Liver (tissue), 9 donors: ENCODE measurements around the gene DYNC1LI2. TPM values are rescaled to one million over a fixed set of nuclear protein-coding genes. Genes with fewer than 3 reads are reported as not detected.

Experiments used
- DNase-seq: peaks from one replicate; pipeline ENCODE4 v3.0.0-alpha.2; 2017; ENCODE audit warnings: low spot score
- H3K27ac ChIP-seq, 2 donors: one replicate each; pipeline ENCODE4 v1.7.0; 2013; ENCODE audit warnings: inconsistent platforms in 2 of 2, low read length in 2 of 2, control low read depth in 1 of 2, low read depth in 1 of 2, mild to moderate bottlenecking in 1 of 2
- H3K27me3 ChIP-seq, 4 donors: one replicate each; pipeline versions ENCODE4 v1.6.1 to v1.7.0; 2013; ENCODE audit warnings: low read length in 3 of 4, inconsistent platforms in 1 of 4, mild to moderate bottlenecking in 1 of 4, moderate library complexity in 1 of 4; ENCODE audit not compliant: control insufficient read depth in 4 of 4, insufficient read depth in 4 of 4
- H3K36me3 ChIP-seq, 4 donors: one replicate each; pipeline versions ENCODE4 v1.6.1 to v1.7.0; 2013; ENCODE audit warnings: low read length in 3 of 4, mild to moderate bottlenecking in 3 of 4, low read depth in 1 of 4, moderate library complexity in 1 of 4; ENCODE audit not compliant: control insufficient read depth in 4 of 4, insufficient read depth in 3 of 4
- H3K4me1 ChIP-seq, 4 donors: one replicate each; pipeline versions ENCODE4 v1.6.1 to v1.7.0; 2013; ENCODE audit warnings: low read length in 3 of 4, mild to moderate bottlenecking in 3 of 4, moderate library complexity in 1 of 4; ENCODE audit not compliant: control insufficient read depth in 4 of 4, insufficient read depth in 4 of 4
- H3K4me3 ChIP-seq, 3 donors: one replicate each; pipeline versions ENCODE4 v1.6.1 to v1.7.0; 2013; ENCODE audit warnings: low read length in 3 of 3, control low read depth in 1 of 3, low read depth in 1 of 3, mild to moderate bottlenecking in 1 of 3
- H3K9ac ChIP-seq, 2 donors: one replicate each; pipeline ENCODE4 v1.7.0; 2013; ENCODE audit warnings: low read length in 2 of 2, mild to moderate bottlenecking in 2 of 2, moderate library complexity in 2 of 2, control low read depth in 1 of 2, low read depth in 1 of 2
- H3K9me3 ChIP-seq, 4 donors: one replicate each; pipeline versions ENCODE4 v1.6.1 to v1.7.0; 2013; ENCODE audit warnings: low read length in 3 of 4; ENCODE audit not compliant: control insufficient read depth in 4 of 4
- HNF4G ChIP-seq: IDR thresholded peaks from 2 replicates; pipeline ENCODE4 v1.6.1; 2016; ENCODE audit warnings: antibody characterized with exemption
- JUND ChIP-seq, 2 donors: IDR thresholded peaks; 2 replicates each; pipeline ENCODE4 v1.6.1; 2016; ENCODE audit warnings: antibody characterized with exemption in 2 of 2
- NR2F2 ChIP-seq: IDR thresholded peaks from 2 replicates; pipeline ENCODE4 v1.6.1; 2016; ENCODE audit warnings: antibody characterized with exemption
- RAD21 ChIP-seq, 2 donors: IDR thresholded peaks; 2 replicates each; pipeline ENCODE4 v1.6.1; 2016; ENCODE audit warnings: antibody characterized with exemption in 2 of 2, mild to moderate bottlenecking in 2 of 2
- RXRA ChIP-seq, 2 donors: IDR thresholded peaks; 2 replicates each; pipeline ENCODE4 v1.6.1; 2017 to 2018; ENCODE audit warnings: antibody characterized with exemption in 2 of 2, mild to moderate bottlenecking in 1 of 2
- SP1 ChIP-seq: IDR thresholded peaks from 2 replicates; pipeline ENCODE4 v1.6.1; 2018; ENCODE audit warnings: antibody characterized with exemption, mild to moderate bottlenecking
- TAF1 ChIP-seq: conservative IDR thresholded peaks from 2 replicates; pipeline ENCODE4 v1.6.1; 2016; ENCODE audit warnings: antibody characterized with exemption, mild to moderate bottlenecking
- YY1 ChIP-seq: IDR thresholded peaks from 2 replicates; pipeline ENCODE4 v1.6.1; 2016; ENCODE audit warnings: antibody characterized with exemption, mild to moderate bottlenecking
- WGBS: extraction: QIAGEN DNeasy Blood & Tissue Kit; methylation state at CpG from one replicate; pipeline ENCODE4 v1.1.7; 2013; 5-methylcytosine and 5-hydroxymethylcytosine counted together
- polyA plus RNA-seq, 2 donors: library from polyadenylated mRNA; stranded (reverse) in 1 of 2; unstranded in 1 of 2; fragments of 200-250 nt in 1 of 2; fragments of >200 nt in 1 of 2; fragmentation: Nextera tagmentation in 1 of 2; extraction: Ambion mirVana in 1 of 2; gene quantifications; one replicate each; pipeline versions ENCODE4 v1.2.1 to v1.2.3, GENCODE V29; 2013 to 2015
- total RNA-seq, 2 donors: library from RNA; depleted of rRNA; stranded (reverse); fragments of >200 nt; gene quantifications; one replicate each; pipeline ENCODE4 v1.2.3, GENCODE V29; 2014
- TF ChIP-seq, protein P1 (sequence below): IDR thresholded peaks from 2 replicates; pipeline ENCODE4 v1.6.1; 2016; ENCODE audit warnings: antibody characterized with exemption
- TF ChIP-seq, protein P2 (sequence below): fragments of 150-350 bp; IDR thresholded peaks from 2 replicates; pipeline ENCODE4 v1.5.1; 2017; ENCODE audit warnings: improper control_type of control experiment, low read depth, low read length; ENCODE audit not compliant: missing input control
- TF ChIP-seq, protein P3 (sequence below): IDR thresholded peaks from 2 replicates; pipeline ENCODE4 v1.6.1; 2016; ENCODE audit warnings: antibody characterized with exemption
- TF ChIP-seq, protein P4 (sequence below): IDR thresholded peaks from 2 replicates; pipeline ENCODE4 v1.6.1; 2016; ENCODE audit warnings: antibody characterized with exemption
- donor health status: healthy.
- donor health status: healthy.
- donor health status: healthy.
- donor health status: healthy.
- donor health status: healthy.

The DYNC1LI2 gene
- total and polyA plus RNA-seq, 4 donors = 14.2 to 106 (median 35.1) TPM

DNA sequence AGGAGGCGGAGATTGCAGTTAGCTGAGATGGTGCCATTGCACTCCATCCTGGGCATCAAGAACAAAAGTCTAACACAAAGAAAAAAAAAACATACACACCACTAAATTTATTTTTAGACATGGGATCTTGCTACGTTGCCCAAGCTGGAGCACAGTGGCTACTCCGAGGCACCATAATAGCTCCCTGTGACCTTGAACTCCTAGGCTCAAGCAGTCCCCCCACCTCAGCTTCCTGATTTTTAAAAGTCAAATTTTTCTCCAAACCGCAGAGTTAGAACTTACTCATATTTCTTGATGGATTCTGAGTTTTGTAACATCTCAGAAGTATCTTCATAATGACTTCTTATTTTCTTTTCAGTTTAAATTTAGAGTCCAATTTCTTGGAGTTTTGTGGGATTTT, 58.3 kb downstream of the DYNC1LI2 start:
- Histone ChIP-seq H3K36me3 (no peaks in the 10 kb centered on the region), H3K4me1 (peaks cover 5 to 36% (median 21%) of the 10 kb centered on the region in 4 donors), H3K27ac (no peak overlapping the region), H3K9me3 (no peaks in the 10 kb centered on the region), H3K27me3 (no peaks in the 10 kb centered on the region), H3K9ac (no peak overlapping the region), H3K4me3 (no peak overlapping the region)
- TF ChIP-seq, protein P1, sequence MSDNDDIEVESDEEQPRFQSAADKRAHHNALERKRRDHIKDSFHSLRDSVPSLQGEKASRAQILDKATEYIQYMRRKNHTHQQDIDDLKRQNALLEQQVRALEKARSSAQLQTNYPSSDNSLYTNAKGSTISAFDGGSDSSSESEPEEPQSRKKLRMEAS = no peak
- TF ChIP-seq TAF1 (no peak), YY1 (no peak), RAD21 (IDR thresholded peaks at IDR 0.05) (no peak), JUND (IDR thresholded peaks at IDR 0.05) (no peak)
- TF ChIP-seq, protein P2, sequence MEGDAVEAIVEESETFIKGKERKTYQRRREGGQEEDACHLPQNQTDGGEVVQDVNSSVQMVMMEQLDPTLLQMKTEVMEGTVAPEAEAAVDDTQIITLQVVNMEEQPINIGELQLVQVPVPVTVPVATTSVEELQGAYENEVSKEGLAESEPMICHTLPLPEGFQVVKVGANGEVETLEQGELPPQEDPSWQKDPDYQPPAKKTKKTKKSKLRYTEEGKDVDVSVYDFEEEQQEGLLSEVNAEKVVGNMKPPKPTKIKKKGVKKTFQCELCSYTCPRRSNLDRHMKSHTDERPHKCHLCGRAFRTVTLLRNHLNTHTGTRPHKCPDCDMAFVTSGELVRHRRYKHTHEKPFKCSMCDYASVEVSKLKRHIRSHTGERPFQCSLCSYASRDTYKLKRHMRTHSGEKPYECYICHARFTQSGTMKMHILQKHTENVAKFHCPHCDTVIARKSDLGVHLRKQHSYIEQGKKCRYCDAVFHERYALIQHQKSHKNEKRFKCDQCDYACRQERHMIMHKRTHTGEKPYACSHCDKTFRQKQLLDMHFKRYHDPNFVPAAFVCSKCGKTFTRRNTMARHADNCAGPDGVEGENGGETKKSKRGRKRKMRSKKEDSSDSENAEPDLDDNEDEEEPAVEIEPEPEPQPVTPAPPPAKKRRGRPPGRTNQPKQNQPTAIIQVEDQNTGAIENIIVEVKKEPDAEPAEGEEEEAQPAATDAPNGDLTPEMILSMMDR = no peak
- TF ChIP-seq, protein P3, sequence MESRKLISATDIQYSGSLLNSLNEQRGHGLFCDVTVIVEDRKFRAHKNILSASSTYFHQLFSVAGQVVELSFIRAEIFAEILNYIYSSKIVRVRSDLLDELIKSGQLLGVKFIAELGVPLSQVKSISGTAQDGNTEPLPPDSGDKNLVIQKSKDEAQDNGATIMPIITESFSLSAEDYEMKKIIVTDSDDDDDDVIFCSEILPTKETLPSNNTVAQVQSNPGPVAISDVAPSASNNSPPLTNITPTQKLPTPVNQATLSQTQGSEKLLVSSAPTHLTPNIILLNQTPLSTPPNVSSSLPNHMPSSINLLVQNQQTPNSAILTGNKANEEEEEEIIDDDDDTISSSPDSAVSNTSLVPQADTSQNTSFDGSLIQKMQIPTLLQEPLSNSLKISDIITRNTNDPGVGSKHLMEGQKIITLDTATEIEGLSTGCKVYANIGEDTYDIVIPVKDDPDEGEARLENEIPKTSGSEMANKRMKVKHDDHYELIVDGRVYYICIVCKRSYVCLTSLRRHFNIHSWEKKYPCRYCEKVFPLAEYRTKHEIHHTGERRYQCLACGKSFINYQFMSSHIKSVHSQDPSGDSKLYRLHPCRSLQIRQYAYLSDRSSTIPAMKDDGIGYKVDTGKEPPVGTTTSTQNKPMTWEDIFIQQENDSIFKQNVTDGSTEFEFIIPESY = no peak
- 92% methylated on average over 4 of the region's 4 CpGs for WGBS
- no peak for DNase-seq

DNA sequence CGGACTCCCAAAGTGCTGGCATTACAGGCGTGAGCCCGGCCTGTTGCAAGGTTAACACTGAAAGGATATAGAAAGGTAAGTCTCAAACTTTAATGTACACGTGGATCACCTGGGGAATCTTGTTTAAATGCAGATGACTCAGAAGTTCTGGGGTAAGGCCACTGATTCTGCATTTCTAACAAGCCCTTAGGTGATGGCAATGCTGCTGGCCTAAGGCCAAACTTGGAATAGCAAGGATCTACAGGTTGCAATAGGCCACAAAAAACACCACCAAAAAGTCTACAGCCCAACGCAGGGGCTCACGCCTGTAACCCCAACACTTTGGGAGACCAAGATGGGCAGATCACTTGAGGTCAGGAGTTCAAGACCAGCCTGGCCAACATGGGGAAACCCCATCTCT, 59.1 kb downstream of the DYNC1LI2 start:
- H3K4me3 ChIP-seq = no peak overlapping the region
- no peaks in the 10 kb centered on the region for H3K9me3 ChIP-seq
- no peak overlapping the region for H3K27ac ChIP-seq
- H3K36me3 ChIP-seq = no peaks in the 10 kb centered on the region
- H3K9ac ChIP-seq = no peak overlapping the region
- 94% methylated on average over 6 of the region's 6 CpGs for WGBS
- TF ChIP-seq, protein P4, sequence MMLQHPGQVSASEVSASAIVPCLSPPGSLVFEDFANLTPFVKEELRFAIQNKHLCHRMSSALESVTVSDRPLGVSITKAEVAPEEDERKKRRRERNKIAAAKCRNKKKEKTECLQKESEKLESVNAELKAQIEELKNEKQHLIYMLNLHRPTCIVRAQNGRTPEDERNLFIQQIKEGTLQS = no peak
- TF ChIP-seq HNF4G (no peak), YY1 (no peak), NR2F2 (no peak)
- TF ChIP-seq, protein P3 = no peak
- H3K4me1 ChIP-seq = peaks cover 10 to 37% (median 21%) of the 10 kb centered on the region in 4 donors
- no peak for DNase-seq
- no peaks in the 10 kb centered on the region for H3K27me3 ChIP-seq

DNA sequence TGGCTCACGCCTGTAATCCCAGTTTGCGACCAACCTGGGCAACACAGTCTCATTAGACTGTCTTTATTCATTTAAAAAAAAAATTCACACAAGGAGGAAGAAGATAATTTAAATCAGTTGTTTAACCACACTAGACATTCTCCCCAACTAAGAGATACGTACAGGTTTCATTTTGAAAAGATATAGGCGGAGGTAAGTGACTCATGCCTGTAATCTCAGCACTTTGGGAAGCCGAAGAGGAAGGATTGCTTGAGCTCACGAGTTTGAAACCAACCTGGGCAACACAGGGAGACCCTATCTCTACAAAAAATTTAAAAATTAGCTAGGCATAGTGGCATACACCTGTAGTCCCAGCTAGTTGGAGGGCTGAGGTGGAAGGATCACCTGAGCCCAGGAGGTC, 60.2 kb downstream of the DYNC1LI2 start:
- 88% methylated on average over 6 of the region's 6 CpGs for WGBS
- Histone ChIP-seq H3K4me1 (peaks cover 10 to 31% (median 19%) of the 10 kb centered on the region in 4 donors), H3K27ac (no peak overlapping the region), H3K4me3 (no peak overlapping the region), H3K36me3 (no peaks in the 10 kb centered on the region), H3K9ac (no peak overlapping the region), H3K9me3 (no peaks in the 10 kb centered on the region), H3K27me3 (no peaks in the 10 kb centered on the region)
- TF ChIP-seq, protein P3 = no peak
- no peak for TF ChIP-seq SP1
- no peak for TF ChIP-seq RXRA (IDR thresholded peaks at IDR 0.05)
- TF ChIP-seq TAF1 = no peak
- no peak for DNase-seq
